ENCODE results near the gene LZTS3.
"Not testable (repeated sequence)": the region's sequence is repeated elsewhere in the genome, so short reads cannot be mapped to it uniquely, and the experiment has no call there.

Gene LZTS3

GRCh38 chr20:3172933-3173609, at the start of gene LZTS3:
LZTS3 (minus strand) TSS chr20:3173549; CDS start chr20:3167163, 6,386 bp downstream.
- Histone ChIP-seq H3K27ac (peak within 1 kb of the TSS in 18 of 21 experiments; percentile 6 to 78 (median 64)), H3K4me3 (peak within 1 kb of the TSS; percentile 44 to 95 (median 67))

DNA sequence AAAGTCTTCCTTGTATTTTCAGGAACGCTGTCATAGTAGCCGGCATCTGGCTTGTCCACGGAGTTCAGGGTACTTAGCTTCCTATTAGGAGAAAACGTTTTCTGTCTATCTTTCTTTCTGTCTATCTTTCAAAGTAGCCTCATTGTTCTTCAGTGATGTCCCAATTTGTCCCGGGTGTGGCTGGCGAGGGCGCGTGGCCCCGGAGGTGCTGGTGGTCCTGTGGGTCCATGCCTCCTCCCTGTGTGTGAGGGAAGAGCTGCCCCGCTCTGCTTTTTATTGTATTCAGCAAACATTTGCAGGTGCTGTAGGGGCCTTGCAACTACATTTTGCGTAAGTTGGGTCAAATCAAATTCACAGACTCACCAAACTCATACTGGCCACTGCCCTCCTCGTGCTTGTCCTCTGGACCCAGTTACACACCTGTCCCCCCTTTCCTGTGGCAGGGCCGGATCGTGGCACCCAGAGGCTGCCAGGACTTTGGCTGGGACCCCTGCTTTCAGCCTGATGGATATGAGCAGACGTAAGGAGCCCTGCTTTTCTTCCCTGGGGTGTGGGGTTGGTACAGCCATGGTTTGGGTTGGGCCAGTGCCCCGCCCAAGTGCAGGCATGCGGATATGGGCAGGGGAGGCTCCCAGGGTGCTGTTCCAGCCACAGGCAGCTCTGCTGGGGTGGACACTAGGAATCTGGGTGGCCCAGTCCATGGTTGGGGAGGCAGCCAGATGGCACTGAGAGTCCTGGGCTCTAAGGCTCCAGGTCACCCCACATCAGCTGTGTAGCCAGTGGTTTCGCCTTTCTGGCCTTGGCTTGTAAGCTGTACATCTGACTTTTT, 48.3 kb upstream of the LZTS3 start:
- no peak overlapping the region for H3K4me3 ChIP-seq
- H3K27ac ChIP-seq, result no peak overlapping the region

- Histone ChIP-seq H3K4me3 (no peak overlapping the region), H3K27ac (peak overlapping the region in 1 of 21 experiments; percentile 48)
Measured at GRCh38 chr20:3218307-3218988, 45.1 kb upstream of the LZTS3 start.

DNA sequence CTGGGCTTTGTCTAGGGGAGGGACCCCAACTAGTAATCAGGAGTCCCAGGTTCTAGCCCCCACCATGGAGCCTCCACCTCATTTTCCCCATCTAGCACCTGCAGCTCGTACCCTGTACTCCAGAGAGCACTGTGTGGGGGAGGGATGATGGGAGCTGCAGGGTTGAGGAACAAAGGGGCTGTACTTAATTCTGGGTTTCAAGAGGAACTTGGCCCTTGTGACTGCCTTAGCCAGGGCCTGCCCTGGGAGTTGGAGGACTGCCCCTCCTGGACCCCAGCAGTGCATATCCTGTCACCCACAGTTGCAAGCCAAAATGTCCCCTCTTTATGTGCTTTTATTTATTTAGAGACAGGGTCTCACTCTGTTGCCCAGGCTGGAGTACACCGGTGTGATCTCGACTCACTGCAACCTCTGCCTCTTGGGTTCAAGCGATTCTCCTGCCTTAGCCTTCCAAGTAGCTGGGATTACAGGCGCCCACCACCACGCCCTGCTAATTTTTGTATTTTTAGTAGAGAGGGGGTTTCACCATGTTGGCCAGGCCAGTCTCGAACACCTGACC, 42.1 kb upstream of the LZTS3 start:
- not testable (repeated sequence) for H3K4me3 ChIP-seq, H3K27ac ChIP-seq

GRCh38 chr20:3213226-3213625, 39.9 kb upstream of the LZTS3 start:
- Histone ChIP-seq H3K27ac (no peak overlapping the region), H3K4me3 (no peak overlapping the region)

GRCh38 chr20:3210346-3210745, 37.0 kb upstream of the LZTS3 start:
- Histone ChIP-seq H3K27ac (peak overlapping the region in 8 of 21 experiments; percentile 82 to 96 (median 92)), H3K4me3 (peak overlapping the region; percentile 67 to 86 (median 79))

- H3K4me3 ChIP-seq, result peak overlapping the region; percentile 67 to 86 (median 79)
- H3K27ac ChIP-seq, result peak overlapping the region; percentile 59 to 99 (median 92)
Measured at GRCh38 chr20:3209946-3210317, 36.6 kb upstream of the LZTS3 start.

- Histone ChIP-seq H3K4me3 (peak within 1 kb of the TSS; percentile 67 to 86 (median 79)), H3K27ac (peak within 1 kb of the TSS; percentile 59 to 99 (median 92))
Measured at GRCh38 chr20:3209257-3209945, 36.1 kb upstream of the LZTS3 start, which contains the start of gene ITPA. ITPA (plus strand) TSS chr20:3209498; CDS start chr20:3209552, 54 bp downstream.

DNA sequence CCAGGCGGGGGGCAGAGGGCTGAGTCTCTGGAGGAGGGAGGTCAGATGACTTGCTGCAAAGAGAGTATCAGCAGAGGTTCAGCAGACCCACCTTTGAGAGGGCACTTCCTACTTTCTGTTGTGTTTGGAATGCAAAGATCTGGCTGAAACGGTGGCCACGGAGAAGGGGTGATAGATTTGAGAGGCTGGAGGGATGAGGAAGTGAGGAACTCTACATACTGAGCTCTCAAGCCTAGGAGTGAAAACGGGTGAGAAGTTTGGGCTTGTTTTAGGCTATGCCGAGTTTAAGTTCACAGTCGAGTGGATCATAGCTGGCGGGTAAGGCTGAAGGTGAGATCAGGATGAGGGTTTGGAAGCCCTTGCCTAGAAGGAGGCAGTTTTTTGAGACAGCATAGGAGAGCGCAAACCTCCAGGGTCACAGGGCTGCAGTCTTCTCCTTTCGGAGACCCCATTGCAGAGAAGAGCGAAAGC, 35.5 kb upstream of the LZTS3 start:
- peak overlapping the region; percentile 67 to 86 (median 79) for H3K4me3 ChIP-seq
- H3K27ac ChIP-seq, result peak overlapping the region; percentile 59 to 99 (median 92)

GRCh38 chr20:3204124-3204794, 30.9 kb upstream of the LZTS3 start, which contains the start of gene DDRGK1:
DDRGK1 (minus strand) TSS chr20:3204682; CDS start chr20:3204627, 55 bp downstream.
- Histone ChIP-seq H3K27ac (peak within 1 kb of the TSS; percentile 44 to 93 (median 85)), H3K4me3 (peak within 1 kb of the TSS; percentile 50 to 92 (median 89))

DNA sequence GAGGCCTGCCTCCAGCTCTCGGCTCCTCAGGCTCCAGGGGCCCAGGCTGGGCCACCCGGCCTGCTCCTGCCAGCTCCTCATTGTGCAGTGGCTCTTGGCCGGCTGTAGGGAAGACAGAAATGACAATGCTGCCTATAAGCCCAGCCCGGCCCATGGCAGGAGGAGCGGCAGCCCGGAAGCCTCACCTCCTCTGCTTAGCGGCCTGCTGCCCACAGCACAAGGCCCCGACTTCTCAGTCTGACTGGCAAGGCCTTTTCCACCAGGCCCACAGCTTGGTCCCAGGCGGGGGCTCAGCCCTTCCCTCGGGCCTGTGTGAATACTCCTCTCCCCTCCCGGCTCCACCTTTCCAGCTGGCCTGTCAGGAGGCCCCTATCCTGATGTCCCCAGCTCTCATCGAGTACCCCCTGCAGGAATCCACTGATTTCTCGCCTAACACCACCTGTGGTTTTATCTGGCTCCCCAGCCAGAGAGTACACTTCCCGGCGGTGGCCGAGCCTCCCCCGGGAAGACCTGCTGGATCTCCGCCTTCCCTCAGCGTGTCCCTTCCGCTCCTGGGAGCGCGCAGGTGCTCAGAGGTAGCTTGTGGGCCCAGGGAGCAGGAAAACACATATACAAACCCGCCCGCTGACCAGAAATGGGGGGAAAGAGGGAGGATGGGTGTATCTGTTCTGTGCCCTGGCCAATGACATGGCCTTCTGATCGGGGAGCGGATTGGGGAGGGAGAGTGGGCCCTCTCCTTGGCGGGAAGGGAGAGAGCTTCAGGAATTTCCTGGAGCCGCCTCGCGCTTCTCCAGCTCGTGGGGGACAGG, 30.2 kb upstream of the LZTS3 start:
- H3K4me3 ChIP-seq, result peak overlapping the region; percentile 50 to 92 (median 89)
- H3K27ac ChIP-seq, result peak overlapping the region; percentile 44 to 93 (median 85)

- peak overlapping the region; percentile 50 to 92 (median 89) for H3K4me3 ChIP-seq
- peak overlapping the region; percentile 44 to 93 (median 85) for H3K27ac ChIP-seq
Measured at GRCh38 chr20:3202965-3203314, 29.6 kb upstream of the LZTS3 start.

GRCh38 chr20:3199976-3200755, 26.8 kb upstream of the LZTS3 start:
- no peak overlapping the region for H3K27ac ChIP-seq
- no peak overlapping the region for H3K4me3 ChIP-seq

DNA sequence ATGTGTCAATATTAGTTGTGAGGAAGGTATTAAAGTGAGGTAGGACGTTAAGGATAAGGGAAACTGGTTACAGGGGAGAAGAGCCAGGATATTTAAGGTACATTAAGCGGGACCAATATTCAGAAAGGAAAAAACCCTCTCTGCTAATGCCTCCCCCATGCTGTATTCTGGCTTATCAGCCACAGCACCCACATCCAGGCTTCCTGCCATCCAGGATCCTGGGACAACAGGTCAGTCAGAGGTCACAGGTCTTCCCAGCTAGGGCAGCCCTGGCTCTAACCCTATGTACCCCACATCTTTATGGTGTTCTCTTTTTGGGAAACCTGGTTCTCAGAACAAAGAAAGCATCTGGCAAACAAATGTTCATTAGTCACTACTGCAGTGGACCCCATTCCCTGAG, 25.9 kb upstream of the LZTS3 start:
- Histone ChIP-seq H3K4me3 (no peak overlapping the region), H3K27ac (no peak overlapping the region)

DNA sequence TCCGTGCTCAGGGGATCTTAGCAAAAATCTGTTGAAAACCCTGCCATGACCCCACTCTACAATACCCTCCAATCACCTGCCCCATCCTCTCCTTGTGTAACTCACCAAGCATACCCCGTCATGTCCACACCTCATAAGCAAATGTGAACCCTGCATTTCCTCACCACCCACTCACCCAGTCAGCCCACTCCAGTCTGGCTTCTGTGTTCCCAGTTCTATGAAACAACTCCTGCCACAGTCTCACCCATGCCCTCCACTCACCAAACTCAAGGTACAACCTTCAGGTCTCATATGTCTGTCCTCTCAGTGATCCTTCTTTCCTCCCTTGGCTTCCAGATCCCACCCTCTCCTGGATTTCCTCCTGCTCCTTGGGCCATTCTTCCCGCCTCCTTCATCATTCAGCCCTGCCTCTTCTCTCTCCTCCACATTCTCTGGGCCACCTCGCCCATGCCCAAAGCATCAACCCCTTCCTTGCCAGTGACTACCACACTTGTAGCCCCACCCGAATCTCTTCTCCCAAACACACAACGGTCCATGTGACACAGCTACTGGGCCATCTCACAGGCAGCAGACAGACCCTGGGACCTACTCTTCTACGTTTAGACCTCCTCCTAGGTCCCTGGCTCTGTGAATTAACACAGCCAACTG, 22.4 kb upstream of the LZTS3 start:
- Histone ChIP-seq H3K4me3 (no peak overlapping the region), H3K27ac (no peak overlapping the region)

GRCh38 chr20:3194617-3195280, 21.4 kb upstream of the LZTS3 start:
- no peak overlapping the region for H3K27ac ChIP-seq
- H3K4me3 ChIP-seq, result no peak overlapping the region

All from skin epidermis (tissue), 12 donors.